ENCODE results near the gene PTPRN2.
A peak's percentile ranks its signal among the peaks of the same experiment; 100 is the strongest.

PTPRN2 gene

GRCh38 chr7:158282461-158283001 lies 305.1 kb downstream of the PTPRN2 start:
- WGBS, 2 donors (ENCODE audit: extremely low coverage in 2 of 2, insufficient read length in 2 of 2, insufficient replicate concordance in 1 of 2): no CpG with 5 or more reads among the region's 24 CpGs
- peaks cover 0 to 11% of the 10 kb centered on the region in 2 donors for H3K9me3 ChIP-seq (replicated peaks in 1 of 2; ENCODE audit: control insufficient read depth in 2 of 2, insufficient read depth in 1 of 2, low read depth in 1 of 2, low read length in 2 of 2)

GRCh38 chr7:158281441-158281840 lies 306.2 kb downstream of the PTPRN2 start:
- H3K9me3 ChIP-seq (replicated peaks in 1 of 2; ENCODE audit: control insufficient read depth in 2 of 2, insufficient read depth in 1 of 2, low read depth in 1 of 2, low read length in 2 of 2): peaks cover 0 to 12% of the 10 kb centered on the region in 2 donors
- no peak overlapping the region for H2BK5ac ChIP-seq (ENCODE audit: low read length)
- no peak overlapping the region for H3K4me2 ChIP-seq (ENCODE audit: insufficient read depth, low read length, poor library complexity, severe bottlenecking)
- no peaks in the 10 kb centered on the region for H3K79me1 ChIP-seq (ENCODE audit: low read depth, low read length)
- no peak overlapping the region for H3K4ac ChIP-seq (ENCODE audit: low read length)
- no peak overlapping the region for H3K27ac ChIP-seq (replicated peaks; ENCODE audit: low read length)
- H2AFZ ChIP-seq (ENCODE audit: low read length): no peak overlapping the region
- no peak overlapping the region for H4K8ac ChIP-seq (ENCODE audit: low read depth, low read length)
- no peaks in the 10 kb centered on the region for H3K36me3 ChIP-seq (replicated peaks in 1 of 2; ENCODE audit: control insufficient read depth in 2 of 2, insufficient read depth in 2 of 2, low read length in 2 of 2)
- no CpG with 5 or more reads among the region's 8 CpGs for WGBS, 2 donors (ENCODE audit: extremely low coverage in 2 of 2, insufficient read length in 2 of 2, insufficient replicate concordance in 1 of 2)
- peaks cover 0 to 9% (median 0%) of the 10 kb centered on the region in 3 experiments for H3K27me3 ChIP-seq (ENCODE audit: control insufficient read depth in 3 of 3, insufficient read depth in 3 of 3, low read depth in 1 of 3, low read length in 3 of 3)
- H2BK120ac ChIP-seq (ENCODE audit: low read depth, low read length): no peak overlapping the region
- no peak overlapping the region for H3K4me3 ChIP-seq (ENCODE audit: low read length in 2 of 2)
- H2BK12ac ChIP-seq (ENCODE audit: low read length): no peak overlapping the region
- DNase-seq (ENCODE audit: low spot score): no peak
- H3K23ac ChIP-seq (ENCODE audit: low read depth, low read length, poor library complexity): no peak overlapping the region
- H3K4me1 ChIP-seq (ENCODE audit: control insufficient read depth in 2 of 2, insufficient read depth in 1 of 2, low read depth in 1 of 2, low read length in 2 of 2): no peaks in the 10 kb centered on the region
- no peak overlapping the region for H4K91ac ChIP-seq (ENCODE audit: low read depth, low read length, poor library complexity)
- H3K14ac ChIP-seq (ENCODE audit: low read length): no peak overlapping the region
- no peak overlapping the region for H2BK15ac ChIP-seq (ENCODE audit: low read length)
- no peak overlapping the region for H2AK5ac ChIP-seq (ENCODE audit: low read depth, low read length)
- no peak overlapping the region for H3K9ac ChIP-seq (ENCODE audit: low read depth, low read length, poor library complexity)
- peak overlapping the region; percentile 53 for H3K18ac ChIP-seq (ENCODE audit: low read length)

More at GRCh38 chr7:158282461-158283001, 305.1 kb downstream of the PTPRN2 start:
- Histone ChIP-seq H3K27me3 (ENCODE audit: control insufficient read depth in 3 of 3, insufficient read depth in 3 of 3, low read depth in 1 of 3, low read length in 3 of 3) (peaks cover 0 to 9% (median 0%) of the 10 kb centered on the region in 3 experiments), H4K8ac (ENCODE audit: low read depth, low read length) (no peak overlapping the region), H2AK5ac (ENCODE audit: low read depth, low read length) (peak overlapping the region; percentile 58), H2AFZ (ENCODE audit: low read length) (no peak overlapping the region), H2BK5ac (ENCODE audit: low read length) (no peak overlapping the region), H2BK120ac (ENCODE audit: low read depth, low read length) (no peak overlapping the region), H3K79me1 (ENCODE audit: low read depth, low read length) (no peaks in the 10 kb centered on the region), H2BK15ac (ENCODE audit: low read length) (peak overlapping the region; percentile 47), H3K36me3 (replicated peaks in 1 of 2; ENCODE audit: control insufficient read depth in 2 of 2, insufficient read depth in 2 of 2, low read length in 2 of 2) (no peaks in the 10 kb centered on the region), H2BK12ac (ENCODE audit: low read length) (no peak overlapping the region), H3K23ac (ENCODE audit: low read depth, low read length, poor library complexity) (peak overlapping the region; percentile 87), H3K27ac (replicated peaks; ENCODE audit: low read length) (no peak overlapping the region), H3K14ac (ENCODE audit: low read length) (peak overlapping the region; percentile 95), H3K4me3 (ENCODE audit: low read length in 2 of 2) (no peak overlapping the region), H4K91ac (ENCODE audit: low read depth, low read length, poor library complexity) (no peak overlapping the region), H3K4me1 (ENCODE audit: control insufficient read depth in 2 of 2, insufficient read depth in 1 of 2, low read depth in 1 of 2, low read length in 2 of 2) (no peaks in the 10 kb centered on the region), H3K18ac (ENCODE audit: low read length) (peak overlapping the region; percentile 91), H3K4ac (ENCODE audit: low read length) (peak overlapping the region; percentile 29), H3K9ac (ENCODE audit: low read depth, low read length, poor library complexity) (peak overlapping the region; percentile 34), H3K4me2 (ENCODE audit: insufficient read depth, low read length, poor library complexity, severe bottlenecking) (no peak overlapping the region)
- DNase-seq (ENCODE audit: low spot score): no peak

- Histone ChIP-seq H2BK120ac (ENCODE audit: low read depth, low read length) (no peak overlapping the region), H3K79me1 (ENCODE audit: low read depth, low read length) (no peaks in the 10 kb centered on the region)
- WGBS, 2 donors (ENCODE audit: extremely low coverage in 2 of 2, insufficient read length in 2 of 2, insufficient replicate concordance in 1 of 2): no CpG with 5 or more reads among the region's 29 CpGs
These were observed 307.0 kb downstream of the PTPRN2 start for GRCh38 chr7:158280448-158281144.

More at GRCh38 chr7:158280448-158281144, 307.0 kb downstream of the PTPRN2 start:
- no peak overlapping the region for H3K4me3 ChIP-seq (ENCODE audit: low read length in 2 of 2)
- no peaks in the 10 kb centered on the region for H3K36me3 ChIP-seq (replicated peaks in 1 of 2; ENCODE audit: control insufficient read depth in 2 of 2, insufficient read depth in 2 of 2, low read length in 2 of 2)
- H3K27ac ChIP-seq (replicated peaks; ENCODE audit: low read length): no peak overlapping the region
- H2AK5ac ChIP-seq (ENCODE audit: low read depth, low read length): peak overlapping the region; percentile 35
- H3K27me3 ChIP-seq (ENCODE audit: control insufficient read depth in 3 of 3, insufficient read depth in 3 of 3, low read depth in 1 of 3, low read length in 3 of 3): peaks cover 0 to 9% (median 0%) of the 10 kb centered on the region in 3 experiments
- no peak overlapping the region for H3K4ac ChIP-seq (ENCODE audit: low read length)
- peak overlapping the region; percentile 89 for H3K14ac ChIP-seq (ENCODE audit: low read length)
- no peak overlapping the region for H2BK5ac ChIP-seq (ENCODE audit: low read length)
- H3K18ac ChIP-seq (ENCODE audit: low read length): no peak overlapping the region
- no peak overlapping the region for H2BK12ac ChIP-seq (ENCODE audit: low read length)
- no peaks in the 10 kb centered on the region for H3K4me1 ChIP-seq (ENCODE audit: control insufficient read depth in 2 of 2, insufficient read depth in 1 of 2, low read depth in 1 of 2, low read length in 2 of 2)
- no peak for DNase-seq (ENCODE audit: low spot score)
- H2AFZ ChIP-seq (ENCODE audit: low read length): no peak overlapping the region
- no peak overlapping the region for H3K4me2 ChIP-seq (ENCODE audit: insufficient read depth, low read length, poor library complexity, severe bottlenecking)
- no peak overlapping the region for H4K8ac ChIP-seq (ENCODE audit: low read depth, low read length)
- no peak overlapping the region for H3K23ac ChIP-seq (ENCODE audit: low read depth, low read length, poor library complexity)
- H3K9me3 ChIP-seq (replicated peaks in 1 of 2; ENCODE audit: control insufficient read depth in 2 of 2, insufficient read depth in 1 of 2, low read depth in 1 of 2, low read length in 2 of 2): peaks cover 0 to 10% of the 10 kb centered on the region in 2 donors
- H4K91ac ChIP-seq (ENCODE audit: low read depth, low read length, poor library complexity): no peak overlapping the region
- peak overlapping the region; percentile 58 for H2BK15ac ChIP-seq (ENCODE audit: low read length)
- no peak overlapping the region for H3K9ac ChIP-seq (ENCODE audit: low read depth, low read length, poor library complexity)
